Stimulated activated CD4-positive, alpha-beta T cell treated with anti-CD3 and anti-CD28 coated beads, Interleukin-1b, Interleukin-23, amount 100 ng/mL, for 4 hours (primary cell): ENCODE data around the gene STX4.
A peak's percentile ranks its signal among the peaks of the same experiment; 100 is the strongest.

ENCODE experiments used
- DNase-seq, 2 donors: peaks; one replicate each; pipeline ENCODE4 v3.0.0-alpha.2; 2020; ENCODE audit warnings: low read depth in 2 of 2

STX4 gene

DNA sequence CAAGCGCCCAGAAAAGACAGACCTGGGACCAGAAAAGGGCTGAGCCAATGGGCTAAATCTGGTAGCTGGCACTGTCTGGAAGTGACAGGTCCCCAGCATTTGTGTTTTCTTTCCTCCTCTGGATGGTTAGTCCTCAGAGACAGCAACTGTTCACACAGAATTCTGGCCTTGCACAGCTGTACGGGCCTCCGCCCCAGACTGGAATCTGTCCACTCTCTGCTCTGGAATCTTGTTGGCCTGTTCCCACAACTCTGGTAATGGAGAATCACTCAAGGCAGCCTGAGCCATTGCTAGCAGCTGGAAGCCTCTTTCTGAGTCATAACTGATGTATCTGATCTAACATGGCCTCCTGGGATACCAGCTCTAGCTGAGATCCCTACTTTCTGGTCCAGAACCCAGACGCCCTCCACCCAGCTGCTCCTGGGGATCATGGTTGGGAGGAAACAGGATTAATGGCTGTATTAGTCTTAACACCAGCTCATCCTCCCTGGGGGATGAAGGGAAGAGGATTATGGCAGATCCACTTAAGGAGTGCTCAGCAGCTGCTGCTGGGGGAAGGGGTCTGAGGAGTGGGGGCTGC is 31.6 kb downstream of the STX4 start:
- no peak for DNase-seq

DNA sequence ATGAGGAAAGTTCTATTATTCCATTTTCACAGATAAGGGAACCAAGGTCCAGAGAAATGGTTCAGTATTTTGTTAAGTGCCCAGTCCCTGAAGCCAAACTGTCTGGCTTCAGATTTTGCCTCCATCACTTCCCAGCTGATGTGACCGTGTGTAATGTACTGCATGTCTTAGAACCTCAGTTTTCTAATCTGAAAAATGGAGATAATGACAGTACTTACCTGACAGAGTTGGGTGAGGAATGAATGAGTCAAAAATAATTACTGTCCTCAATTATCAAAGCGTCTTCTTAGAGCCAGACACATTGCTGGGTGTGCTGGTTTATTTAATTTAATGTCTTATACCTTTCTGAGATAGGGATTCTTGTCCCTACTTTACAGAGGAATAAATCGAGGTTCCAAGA is 34.0 kb downstream of the STX4 start:
- DNase-seq: no peak

DNA sequence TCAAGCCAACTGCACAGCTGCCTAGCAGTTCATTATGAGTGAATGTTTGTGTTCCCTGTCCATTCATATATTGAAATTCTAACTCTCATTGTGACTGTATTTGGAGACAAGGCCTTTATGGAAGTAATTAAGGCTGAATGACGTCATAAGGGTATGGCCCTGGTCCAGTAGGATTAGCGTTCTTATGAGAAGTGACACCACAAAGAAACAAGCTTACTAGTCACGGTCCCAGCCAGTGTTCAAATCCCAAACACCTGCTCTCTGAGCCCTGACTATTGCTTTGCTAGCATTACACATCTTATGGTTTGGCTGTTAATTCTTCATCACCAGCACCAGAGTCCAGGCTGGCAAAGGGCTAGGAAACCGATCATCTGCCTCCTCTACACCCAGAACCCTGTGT is 38.5 kb downstream of the STX4 start:
- DNase-seq: no peak

DNA sequence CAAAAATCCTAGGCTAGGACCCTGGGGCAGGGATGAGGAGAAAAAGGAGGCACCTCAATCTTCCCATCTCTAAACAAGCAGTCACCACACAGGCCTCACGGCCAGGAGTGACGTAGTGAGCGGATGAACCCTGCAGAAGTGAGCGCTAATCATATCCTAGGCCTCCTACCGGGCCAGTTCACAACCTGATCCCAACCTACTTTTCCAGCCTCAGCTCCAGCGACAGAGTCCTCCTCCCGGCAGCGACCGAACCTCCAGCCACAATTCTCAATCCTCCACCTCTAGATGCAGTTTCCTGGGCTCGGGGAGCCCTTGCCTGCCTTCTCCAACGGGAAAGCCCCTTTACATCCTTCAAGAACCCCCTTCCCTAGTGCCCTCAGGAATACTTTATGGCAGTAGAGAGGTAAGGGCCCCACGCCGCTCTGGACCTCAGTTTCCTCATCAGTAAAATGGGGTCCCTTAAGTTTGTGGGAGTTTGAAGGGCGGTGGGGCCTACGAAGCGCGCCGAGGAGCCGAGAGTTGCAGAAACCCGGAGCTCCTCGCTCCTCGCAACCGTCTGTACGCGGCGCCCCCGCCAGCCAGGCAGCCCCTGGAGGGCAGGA is 39.3 kb downstream of the STX4 start:
- no peak for DNase-seq

DNA sequence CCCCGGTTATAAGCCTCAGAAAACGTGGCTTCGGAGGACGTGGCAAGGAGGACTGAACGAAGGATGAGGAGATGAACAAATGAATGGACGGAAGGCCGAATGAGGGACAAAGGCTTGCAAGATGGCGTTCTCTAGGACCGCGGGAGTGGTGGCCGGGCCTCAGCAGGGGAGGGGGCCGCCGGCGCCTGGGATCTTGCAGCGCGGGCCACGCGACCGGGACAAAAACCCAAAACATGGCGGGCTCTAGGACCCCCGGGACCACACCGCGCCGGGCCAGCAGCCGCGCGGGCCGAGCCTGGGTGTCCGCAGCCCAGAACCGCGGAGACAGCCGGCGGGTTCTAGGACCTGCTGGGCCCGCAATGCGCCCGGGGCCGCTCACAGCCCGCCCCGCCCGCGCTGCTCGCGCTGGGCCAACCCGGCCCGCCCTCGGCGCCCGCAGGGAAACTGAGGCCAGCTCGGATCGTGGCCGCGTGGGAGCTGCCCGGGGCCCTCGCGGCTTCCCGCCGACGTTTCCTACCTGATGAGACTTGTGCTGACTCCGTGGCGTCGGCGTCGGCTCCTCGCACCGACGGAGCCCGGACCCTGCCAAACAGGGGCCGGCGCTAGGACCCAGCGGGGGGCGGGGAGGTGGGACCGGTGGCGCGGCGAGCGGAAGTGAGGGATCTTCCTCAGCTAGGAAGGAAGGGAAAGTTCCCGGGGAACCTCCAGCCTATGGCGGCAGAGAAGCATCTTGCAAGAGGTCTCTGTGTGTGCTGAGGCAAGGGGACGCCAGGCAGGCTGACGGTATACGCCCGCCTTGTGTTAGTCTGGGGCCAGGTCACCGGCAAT is 40.0 kb downstream of the STX4 start:
- peak; percentile 71 to 88 for DNase-seq

DNA sequence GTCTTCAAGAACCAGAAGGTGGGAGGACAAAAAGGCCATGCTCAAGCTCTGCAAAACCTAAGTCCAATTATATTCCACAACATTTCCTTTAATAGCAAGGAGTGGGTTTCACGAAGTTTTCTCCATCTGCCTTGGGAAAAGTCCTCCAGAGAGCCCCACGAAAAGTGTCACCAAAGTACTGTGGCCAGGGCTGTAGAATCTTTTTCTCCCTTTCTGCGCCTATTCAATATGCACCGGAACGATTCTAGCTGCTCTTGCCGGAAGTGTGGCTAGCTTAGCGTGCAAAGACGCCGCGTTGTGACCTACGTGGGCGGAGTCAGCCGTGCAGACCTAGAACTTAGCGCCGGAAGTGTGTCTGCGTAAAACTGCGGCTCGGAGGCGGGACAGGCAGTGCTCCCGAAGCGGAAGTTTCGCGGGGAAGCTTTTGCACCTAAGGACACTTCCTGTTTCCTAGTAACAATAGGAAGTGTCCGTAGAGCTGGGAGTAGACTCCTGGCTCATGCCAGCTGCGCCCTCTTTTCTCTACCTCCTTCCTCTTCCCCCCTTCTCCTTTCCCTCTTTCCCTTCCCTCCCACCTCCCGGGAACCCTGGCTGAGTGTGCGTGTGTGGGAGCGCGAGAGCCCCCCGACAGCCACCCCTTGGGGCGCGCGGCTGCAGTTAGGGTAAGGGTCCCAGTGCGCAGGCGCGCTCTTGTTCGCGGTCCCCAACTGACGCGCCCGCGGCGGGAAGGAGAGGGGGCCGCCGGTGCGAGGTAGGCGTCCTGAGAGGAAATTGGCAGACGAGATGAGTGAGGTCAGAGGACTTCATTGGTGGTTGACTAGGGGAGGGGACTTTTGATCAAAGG is 40.8 kb downstream of the STX4 start, which contains the start of the genes ZNF646 and ZNF668:
ZNF646 (plus strand) TSS at position 453 of the 844 bp plus-strand sequence. CDS start 1,903 bp downstream, outside the sequence.
ZNF668 (minus strand) TSS at position 271 of the 844 bp plus-strand sequence. CDS start 9,781 bp downstream, outside the sequence.
- peak; percentile 89 to 94 for DNase-seq

DNA sequence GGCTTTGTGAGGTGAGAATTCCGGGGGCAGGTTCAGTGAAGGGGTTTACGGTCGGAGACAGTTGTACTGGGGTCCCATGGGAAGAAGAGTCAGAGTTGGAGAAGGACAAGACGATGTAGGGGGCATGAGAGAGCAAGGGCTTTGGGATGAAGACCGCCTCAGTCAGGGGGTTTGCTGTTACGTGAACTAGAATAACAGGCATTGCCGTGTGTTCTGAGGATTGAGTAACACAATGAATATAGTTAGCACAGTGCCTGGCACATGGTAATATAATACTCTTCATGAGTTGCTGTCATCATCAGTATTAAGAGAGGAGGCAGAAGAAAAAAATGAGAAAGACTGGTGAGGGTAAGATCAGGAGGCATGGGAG is 41.4 kb downstream of the STX4 start:
- DNase-seq: no peak

DNA sequence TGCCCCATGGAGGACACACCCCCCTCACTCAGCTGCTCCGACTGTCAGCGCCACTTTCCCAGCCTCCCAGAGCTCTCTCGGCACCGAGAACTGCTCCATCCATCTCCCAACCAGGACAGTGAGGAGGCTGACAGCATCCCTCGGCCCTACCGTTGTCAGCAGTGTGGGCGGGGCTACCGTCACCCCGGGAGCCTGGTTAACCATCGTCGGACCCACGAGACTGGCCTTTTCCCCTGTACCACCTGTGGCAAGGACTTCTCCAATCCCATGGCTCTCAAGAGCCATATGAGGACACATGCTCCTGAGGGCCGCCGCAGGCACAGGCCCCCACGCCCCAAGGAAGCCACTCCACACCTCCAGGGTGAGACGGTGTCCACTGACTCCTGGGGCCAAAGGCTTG is 43.0 kb downstream of the STX4 start:
- DNase-seq: no peak

DNA sequence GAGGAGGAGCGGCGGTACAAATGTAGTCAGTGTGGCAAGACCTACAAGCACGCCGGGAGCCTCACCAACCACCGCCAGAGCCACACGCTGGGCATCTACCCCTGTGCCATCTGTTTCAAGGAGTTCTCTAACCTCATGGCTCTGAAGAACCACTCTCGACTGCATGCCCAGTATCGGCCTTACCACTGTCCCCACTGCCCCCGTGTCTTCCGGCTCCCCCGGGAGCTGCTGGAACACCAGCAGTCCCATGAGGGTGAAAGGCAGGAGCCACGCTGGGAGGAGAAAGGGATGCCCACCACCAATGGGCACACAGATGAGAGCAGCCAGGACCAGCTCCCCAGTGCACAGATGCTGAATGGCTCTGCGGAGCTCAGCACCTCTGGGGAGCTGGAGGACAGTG is 43.7 kb downstream of the STX4 start:
- no peak for DNase-seq

DNA sequence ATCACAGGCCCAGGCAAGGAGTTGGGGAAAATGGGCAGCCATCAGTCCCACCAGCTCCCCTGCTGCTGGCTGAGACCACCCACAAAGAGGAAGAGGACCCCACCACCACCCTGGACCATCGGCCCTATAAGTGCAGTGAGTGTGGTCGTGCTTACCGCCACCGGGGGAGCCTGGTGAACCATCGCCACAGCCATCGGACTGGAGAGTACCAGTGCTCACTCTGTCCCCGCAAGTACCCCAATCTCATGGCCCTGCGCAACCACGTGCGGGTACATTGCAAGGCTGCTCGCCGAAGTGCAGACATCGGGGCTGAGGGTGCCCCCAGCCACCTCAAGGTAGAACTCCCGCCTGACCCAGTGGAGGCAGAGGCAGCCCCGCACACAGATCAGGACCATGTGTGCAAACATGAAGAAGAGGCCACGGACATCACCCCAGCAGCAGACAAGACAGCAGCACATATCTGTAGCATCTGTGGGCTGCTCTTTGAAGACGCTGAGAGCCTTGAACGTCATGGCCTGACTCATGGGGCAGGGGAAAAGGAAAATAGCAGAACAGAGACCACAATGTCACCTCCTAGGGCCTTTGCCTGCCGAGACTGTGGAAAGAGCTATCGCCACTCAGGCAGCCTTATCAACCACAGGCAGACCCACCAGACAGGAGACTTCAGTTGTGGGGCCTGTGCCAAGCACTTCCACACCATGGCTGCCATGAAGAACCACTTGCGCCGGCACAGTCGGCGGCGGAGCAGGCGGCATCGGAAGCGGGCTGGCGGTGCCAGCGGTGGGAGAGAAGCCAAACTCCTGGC is 44.4 kb downstream of the STX4 start:
- DNase-seq: no peak

DNA sequence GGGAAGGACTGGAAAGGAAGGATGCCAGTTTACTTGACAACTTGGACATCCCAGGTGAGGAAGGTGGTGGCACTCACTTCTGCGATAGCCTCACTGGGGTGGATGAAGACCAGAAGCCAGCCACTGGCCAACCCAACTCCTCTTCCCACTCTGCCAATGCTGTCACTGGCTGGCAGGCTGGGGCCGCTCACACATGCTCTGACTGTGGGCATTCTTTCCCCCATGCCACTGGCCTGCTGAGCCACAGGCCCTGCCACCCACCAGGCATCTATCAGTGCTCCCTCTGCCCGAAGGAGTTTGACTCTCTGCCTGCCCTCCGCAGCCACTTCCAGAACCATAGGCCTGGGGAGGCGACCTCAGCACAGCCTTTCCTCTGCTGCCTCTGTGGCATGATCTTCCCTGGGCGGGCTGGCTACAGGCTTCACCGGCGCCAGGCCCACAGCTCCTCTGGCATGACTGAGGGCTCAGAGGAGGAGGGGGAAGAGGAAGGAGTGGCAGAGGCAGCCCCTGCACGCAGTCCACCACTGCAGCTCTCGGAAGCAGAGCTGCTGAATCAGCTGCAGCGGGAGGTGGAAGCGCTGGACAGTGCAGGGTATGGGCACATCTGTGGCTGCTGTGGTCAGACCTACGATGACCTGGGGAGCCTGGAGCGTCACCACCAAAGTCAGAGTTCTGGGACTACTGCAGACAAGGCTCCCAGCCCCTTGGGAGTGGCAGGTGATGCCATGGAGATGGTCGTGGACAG is 45.4 kb downstream of the STX4 start:
- DNase-seq: no peak

DNA sequence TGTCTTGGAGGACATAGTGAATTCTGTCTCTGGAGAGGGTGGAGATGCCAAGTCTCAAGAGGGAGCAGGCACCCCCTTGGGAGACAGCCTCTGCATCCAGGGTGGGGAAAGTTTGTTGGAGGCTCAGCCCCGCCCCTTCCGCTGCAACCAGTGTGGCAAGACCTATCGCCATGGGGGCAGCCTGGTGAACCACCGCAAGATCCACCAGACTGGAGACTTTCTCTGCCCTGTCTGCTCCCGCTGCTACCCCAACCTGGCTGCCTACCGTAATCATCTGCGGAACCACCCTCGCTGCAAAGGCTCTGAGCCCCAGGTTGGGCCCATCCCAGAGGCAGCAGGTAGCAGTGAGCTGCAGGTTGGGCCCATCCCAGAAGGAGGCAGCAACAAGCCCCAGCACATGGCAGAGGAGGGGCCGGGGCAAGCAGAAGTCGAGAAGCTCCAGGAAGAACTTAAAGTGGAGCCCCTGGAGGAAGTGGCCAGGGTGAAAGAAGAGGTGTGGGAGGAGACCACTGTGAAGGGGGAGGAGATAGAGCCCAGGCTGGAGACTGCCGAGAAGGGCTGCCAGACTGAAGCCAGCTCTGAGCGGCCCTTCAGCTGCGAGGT is 46.1 kb downstream of the STX4 start:
- no peak for DNase-seq

DNA sequence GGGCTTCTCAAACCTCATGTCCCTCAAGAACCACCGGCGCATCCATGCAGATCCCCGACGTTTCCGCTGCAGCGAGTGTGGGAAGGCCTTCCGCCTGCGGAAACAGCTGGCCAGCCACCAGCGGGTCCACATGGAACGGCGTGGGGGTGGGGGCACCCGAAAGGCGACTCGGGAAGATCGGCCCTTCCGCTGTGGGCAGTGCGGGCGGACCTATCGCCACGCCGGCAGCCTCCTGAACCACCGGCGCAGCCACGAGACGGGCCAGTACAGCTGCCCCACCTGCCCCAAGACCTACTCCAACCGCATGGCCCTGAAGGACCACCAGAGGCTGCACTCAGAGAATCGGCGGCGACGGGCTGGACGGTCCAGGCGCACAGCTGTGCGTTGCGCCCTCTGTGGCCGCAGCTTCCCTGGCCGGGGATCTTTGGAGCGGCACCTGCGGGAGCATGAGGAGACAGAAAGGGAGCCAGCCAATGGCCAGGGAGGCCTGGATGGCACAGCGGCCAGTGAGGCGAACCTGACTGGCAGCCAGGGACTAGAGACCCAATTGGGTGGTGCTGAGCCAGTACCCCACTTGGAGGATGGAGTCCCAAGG is 46.8 kb downstream of the STX4 start:
- DNase-seq: no peak

DNA sequence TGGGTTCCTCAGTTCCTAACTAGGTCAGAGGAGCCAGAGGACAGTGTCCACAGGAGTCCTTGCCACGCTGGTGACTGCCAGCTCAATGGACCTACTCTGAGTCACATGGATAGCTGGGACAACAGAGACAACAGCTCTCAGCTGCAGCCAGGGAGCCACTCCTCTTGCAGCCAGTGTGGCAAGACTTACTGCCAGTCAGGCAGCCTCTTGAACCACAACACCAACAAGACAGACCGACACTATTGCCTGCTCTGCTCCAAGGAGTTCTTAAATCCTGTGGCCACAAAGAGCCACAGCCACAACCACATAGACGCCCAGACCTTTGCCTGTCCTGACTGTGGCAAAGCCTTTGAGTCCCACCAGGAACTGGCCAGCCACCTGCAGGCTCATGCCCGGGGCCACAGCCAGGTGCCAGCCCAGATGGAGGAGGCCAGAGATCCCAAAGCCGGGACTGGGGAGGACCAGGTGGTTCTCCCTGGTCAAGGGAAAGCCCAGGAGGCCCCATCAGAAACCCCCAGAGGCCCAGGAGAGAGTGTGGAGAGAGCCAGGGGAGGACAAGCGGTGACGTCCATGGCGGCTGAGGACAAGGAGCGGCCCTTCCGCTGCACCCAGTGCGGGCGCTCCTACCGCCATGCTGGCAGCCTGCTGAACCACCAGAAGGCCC is 47.5 kb downstream of the STX4 start:
- no peak for DNase-seq

DNA sequence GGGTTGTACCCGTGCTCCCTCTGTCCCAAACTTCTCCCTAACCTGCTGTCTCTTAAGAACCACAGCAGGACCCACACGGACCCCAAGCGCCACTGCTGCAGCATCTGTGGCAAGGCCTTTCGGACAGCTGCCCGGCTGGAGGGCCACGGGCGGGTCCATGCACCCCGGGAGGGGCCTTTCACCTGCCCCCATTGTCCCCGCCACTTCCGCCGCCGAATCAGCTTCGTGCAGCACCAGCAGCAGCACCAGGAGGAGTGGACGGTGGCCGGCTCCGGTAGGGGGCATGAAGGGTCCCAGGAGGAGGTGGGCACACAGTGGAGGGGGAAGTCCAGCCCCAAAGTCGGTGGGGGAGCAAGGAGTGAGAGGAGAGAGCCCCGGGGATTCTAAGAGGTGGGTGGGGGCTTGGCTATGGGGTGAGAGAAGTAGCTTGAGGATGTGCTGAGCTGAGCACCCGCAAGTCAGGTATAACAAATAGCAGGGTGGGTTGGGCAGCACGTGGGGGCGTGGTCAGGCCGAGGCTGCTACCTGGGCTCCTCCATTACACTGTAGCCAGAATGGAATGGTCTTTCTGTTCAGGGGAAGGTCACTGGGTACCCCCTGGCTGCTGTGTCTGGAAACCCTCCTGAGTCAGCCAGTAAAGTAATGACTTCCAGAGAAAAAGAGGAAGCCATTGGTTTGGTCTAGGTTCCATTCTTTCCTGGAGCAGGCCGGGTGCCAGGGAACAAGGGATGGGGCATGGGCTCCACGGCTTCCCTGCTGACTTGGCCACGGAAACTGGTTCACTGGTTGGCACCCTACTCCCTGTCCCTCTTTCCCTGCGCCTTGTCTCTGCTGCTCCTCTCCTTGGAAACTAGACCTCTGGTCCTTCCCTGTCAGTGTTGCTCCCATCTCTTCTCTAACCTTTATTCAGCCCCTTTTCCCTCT is 48.3 kb downstream of the STX4 start:
- DNase-seq: no peak

DNA sequence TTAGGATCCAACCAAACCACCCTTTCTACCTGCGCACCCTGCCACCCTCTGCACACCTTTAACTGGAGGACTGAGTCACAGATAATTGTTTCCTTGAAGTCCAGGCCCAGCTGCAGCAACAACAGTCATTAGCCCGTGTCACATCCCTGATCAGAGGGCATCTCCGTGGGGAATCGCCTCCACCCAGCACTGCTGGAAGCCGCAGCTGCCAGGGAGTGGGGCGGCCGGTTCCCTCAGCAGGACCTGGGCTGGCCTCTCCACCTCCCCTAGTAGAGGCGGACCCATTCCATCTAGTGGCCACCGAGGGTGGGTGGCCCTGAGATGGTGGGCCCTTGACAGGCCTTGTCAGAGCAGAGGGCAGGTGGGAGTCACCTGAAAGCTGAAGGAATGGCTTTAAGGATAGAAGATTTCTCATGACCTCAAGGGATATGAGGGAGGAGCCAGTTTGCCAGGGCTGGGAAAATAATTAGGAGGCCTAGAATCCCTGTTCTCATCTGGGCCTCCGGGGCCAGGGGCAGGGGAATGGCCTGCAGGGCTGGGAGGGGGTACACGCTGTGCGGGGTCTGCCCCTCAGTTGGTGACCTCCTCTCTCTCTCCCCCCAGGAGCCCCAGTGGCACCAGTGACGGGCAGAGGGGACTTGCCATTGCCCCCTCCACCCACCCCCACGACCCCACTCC is 49.1 kb downstream of the STX4 start:
- DNase-seq: no peak

DNA sequence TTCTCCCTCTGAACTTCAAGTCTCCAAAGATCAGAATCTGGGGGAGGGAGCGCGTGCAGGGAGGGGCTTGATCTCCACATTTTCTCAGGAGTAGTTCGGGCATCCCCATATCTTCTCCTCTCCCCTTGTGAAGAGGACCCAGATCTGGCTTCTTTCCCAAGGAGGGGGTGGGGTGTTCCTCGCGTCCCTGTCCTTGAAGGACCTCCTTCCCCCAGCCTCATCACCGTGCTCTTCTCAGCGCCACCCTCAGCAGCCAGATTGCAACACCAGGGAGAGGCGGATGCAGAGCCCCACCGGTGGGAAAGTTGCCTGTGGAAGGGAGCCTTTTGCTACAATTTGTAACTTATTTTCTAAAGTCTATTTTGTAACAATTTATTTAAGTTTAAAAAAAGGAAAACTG is 49.7 kb downstream of the STX4 start:
- no peak for DNase-seq
